Nucleus accumbens (tissue), 56 donors: ENCODE results near the gene UNC80.
A peak's percentile ranks its signal among the peaks of the same experiment; 100 is the strongest.

ENCODE experiments used
- DNase-seq, 56 donors: peaks; one replicate each; lab custom pipeline; 2025; lab: John Stamatoyannopoulos, UW

Gene UNC80

DNA sequence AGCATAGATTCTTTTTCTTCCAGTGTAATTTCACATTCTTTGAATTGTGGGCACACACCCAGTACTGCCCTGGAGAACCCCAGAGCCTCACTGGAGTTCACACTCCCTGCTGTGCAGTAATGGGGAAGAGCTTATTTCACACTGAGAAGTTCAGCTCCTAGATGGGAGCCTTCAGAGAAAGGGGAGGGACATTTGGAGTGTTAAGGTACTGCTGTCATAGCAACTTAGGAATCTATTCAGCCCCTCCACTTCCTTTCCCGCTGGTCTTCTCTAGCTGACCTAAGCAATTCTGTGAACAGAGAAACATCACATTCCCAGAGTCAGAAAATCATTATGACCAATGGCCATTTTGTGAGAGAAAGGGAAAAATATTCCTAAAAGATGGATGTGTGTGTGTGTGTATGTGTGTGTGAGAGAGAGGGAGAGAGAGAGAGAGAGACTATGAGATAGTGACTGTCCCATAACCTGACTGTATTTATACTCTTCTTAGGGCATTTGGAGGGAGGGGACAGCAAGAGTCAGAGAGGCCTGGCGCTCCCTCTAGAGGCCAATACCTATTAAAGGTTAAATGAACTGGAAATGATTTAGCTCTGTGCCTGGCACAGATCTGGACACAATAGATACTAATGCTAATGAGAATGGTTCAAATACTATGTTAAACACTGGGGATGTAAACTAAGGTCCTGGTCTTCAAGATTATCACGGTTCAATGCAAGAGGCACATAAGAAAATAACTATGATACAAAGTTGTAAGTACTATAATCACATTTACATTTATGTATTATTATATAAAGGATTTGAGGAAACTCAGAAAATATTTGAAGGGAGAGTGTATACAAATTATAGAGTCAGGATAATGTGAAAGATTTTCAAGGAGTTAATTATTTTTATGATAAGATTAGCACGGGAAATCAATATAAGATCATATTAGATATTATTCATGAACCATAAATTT is 189.3 kb downstream of the UNC80 start:
- DNase-seq, result peak in 17 of 56 donors; percentile 1 to 53 (median 11)

DNA sequence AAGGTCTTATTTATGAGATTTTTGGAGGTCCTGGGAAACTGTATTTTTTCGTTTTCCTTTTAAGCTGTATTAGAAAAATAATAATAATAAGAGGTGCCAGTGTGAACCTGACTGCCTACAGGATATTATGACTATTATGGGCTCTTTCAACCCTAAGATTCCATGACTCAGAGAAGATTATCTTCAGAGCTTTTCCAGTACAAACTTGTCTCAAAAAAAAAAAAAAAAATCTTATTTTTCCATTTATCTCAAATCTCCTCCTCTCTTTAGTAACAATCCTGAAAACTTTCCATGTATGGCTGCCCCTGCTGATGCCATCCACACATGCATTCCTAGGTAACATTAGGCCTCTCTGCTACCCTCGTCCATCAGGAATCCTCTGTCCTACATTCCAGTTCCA is 194.1 kb downstream of the UNC80 start:
- DNase-seq, result no peak

DNA sequence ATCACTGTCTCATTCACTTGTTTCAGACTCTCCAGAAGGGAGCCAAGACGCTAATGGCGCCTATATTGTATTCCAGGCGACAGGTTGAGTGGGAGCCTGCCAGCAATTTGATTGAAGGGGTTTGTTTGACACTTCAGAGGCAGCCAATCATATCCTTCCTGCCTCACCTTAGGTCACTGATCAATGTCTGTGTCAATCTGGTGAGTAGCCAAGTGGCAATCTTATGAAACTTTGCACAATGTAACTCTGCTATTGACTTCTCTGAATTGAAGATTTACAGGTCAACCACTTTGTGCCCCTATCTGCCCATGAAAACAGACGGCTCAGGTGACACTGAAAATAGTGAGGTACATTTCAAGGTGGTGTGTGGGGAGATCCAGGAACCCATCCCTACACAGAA is 198.1 kb downstream of the UNC80 start:
- DNase-seq, result no peak

DNA sequence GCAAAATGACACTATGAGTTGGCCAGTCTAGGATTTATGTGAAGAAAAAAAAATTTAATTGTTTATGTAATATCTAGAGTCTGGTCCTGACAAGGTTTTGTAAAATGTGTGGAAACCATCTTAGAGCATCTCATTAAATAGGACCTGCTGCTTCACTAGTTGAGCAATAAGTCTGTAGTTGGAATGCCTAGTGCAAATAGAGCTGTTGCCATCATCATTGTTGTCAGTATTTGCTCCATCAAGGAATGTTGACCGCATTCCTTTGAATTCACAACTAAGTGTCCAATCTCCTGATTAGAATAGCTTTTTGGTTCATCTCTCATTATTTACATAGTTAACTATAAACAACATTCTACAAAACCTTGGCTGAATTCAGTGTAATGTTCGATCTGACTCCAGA is 198.6 kb downstream of the UNC80 start:
- DNase-seq, result no peak

DNA sequence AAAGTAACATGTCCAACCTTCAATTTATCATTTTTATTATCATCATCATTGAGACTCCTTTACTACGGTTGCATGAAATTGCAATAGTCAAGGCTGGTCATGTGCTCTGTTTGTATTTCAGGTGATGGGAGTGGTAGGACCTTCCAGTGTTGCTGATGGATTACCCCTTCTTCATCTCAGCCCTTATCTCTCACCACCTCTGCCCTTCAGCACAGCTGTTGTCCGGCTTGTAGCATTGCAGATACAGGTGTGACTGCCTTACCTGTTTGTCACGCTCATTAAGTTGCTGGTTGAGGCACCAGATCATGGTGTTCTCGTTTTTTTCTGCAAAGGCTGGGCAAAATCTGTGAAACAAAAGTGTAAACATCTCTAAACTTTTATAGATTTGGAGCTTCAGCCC is 199.1 kb downstream of the UNC80 start:
- DNase-seq, result no peak

DNA sequence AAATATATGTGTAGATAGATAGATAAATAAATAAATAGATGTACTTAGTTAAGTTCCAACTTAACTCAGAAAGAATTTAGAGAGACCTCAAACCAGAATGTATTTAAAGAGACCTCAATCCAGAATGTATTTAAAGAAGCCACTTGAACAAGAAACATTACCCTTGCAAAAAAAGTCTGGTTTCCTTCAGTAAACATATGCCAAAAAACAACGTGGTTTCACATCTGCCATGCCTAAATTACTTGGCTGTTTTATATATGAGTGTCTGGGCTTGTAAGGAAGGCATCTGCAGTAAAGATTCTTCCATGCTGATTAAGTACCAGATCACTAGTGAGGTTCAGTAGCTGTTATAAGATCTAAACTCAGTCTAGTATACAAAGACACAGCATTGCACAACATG is 201.7 kb downstream of the UNC80 start:
- DNase-seq, result no peak

DNA sequence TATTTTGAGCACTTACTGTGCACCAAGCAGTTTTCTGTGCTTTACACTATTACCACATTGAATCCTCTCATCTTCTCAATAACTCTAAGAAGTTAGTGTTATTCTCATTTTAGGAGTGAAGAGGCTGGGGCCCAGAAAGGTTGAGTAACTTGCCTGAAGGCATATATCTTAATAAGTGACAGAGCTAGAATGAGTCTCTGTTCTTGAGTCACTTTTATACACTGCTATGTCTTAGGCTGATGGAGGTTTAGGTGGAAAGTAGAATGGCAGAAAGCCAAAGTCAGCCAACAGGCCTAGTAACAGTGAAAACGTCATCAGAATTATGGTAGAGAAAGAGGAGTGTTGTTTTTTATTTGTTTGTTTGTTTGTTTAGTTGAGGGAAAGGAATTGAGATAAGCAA is 202.9 kb downstream of the UNC80 start:
- DNase-seq, result no peak

DNA sequence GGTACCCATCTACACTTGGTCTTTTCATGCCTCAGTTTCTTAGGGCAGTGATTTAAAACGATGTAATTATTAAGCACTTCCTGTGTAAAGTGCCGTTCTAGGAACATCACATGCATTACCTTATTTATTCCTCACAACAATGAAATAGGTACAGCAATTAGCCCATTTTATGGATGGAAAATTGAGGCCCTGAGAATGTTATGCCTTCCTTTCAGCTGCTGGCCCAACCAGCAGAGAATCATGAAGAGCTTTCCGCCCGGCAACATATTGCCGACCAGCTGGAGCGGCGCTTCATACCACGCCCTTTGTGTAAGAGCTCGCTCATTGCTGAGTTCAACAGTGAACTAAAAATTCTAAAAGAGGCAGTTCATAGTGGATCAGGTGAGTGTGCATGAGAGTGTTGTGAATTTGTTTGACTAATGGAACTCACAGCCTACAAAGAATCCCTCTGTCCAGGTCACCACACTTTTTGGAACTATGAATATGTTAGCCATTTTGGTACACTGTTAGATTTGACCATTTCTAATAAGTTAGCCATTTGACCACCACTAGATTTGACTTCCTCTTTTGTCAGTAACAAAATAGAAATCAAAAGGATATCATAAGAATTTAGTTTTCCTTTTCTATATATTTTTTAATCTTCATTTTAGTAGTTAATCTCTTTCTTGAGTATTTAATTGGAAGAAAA is 205.2 kb downstream of the UNC80 start:
- DNase-seq, result no peak

DNA sequence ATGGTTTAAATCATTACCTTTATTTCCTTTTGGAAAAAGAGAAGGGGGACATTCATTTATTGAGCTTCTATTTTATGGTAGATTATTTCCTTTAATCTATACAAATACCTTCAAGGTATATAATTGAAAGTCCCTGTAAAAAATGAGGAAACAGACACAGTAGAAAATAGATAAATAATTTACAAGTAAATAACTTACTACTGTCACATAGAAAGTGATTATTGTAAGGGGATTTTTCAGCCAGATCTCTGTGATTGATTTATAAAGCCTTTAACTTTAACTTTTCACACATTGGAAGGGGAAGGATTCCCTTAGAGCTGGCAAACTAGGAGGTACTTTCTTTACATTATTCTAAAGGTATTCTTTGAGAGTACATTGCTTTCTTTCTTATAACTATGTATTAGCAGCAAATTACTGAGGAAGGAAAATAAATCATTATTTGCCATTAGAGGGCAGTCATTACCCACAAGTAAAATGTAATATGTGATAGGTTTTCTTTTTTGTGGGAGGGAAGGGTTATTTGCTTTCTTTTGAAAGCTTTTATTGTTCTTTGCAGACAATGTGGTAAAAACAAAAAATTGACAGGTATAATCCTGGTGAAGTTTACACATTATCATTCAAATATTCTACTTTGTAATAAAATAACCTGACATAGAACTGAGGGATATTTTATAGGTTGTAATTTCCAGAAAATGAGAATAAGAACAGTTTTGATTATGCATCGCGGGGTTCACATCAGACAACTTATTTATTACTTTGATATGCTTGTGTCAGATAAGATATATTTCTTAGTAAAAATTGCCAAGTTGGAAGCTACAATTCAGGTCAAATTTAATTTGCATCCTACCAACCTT is 206.0 kb downstream of the UNC80 start:
- no peak for DNase-seq

DNA sequence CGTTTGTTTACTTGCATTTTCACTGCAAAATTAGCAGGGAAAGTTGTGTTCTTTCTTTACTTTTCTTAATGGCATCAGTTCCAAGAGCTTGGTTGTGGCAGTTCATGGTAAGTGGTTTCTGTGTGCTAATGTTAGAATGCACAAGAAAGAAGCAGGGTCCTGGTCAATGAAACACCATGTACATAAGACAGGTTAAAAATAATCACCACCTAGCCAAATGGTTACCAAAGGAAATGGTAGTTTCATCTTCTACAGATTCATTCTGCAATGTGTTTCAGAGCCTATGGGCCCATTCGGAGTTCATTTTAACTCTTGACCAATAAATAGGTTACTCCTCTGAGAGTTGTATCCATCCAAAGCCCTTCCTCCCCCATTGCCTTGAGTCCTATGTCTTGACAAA is 212.7 kb downstream of the UNC80 start:
- DNase-seq, result no peak

DNA sequence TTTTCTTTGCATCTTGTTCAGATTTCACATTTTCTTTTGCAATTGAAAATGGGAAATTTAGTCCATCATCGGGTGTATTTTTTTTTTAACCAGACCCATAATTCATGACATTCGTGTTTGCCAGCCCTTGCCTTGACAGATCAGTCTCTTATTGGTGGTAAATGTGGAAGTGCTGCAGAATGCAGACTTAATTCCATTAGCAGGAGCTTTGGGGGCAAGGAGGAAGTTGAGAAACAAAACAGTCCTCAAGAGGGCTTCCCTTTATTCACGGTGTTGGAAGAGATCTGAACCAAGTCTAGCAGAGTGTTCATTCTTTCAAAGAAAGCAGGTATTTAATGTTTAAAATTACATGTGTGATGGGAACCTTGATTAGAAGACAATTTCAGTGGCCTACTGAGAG is 214.2 kb downstream of the UNC80 start:
- DNase-seq, result no peak

DNA sequence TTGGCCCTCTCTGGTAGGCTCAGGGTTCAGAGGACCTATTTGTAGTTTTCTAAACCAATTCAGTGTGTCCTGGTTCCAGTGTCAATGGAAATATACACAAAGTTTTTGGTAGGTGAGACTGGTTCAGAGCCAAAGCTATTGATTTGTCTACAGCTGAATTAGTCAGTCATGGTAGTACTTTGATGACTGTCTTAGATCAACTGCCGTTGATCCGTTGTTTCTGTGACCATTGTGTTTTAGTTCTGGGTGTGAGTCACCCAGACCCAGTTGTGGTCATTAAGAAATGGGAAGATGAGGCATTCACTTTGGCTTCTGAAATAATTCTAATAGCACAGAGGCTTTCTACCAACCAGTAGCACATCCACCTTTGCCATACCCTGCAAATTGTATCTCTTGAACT is 214.8 kb downstream of the UNC80 start:
- no peak for DNase-seq

DNA sequence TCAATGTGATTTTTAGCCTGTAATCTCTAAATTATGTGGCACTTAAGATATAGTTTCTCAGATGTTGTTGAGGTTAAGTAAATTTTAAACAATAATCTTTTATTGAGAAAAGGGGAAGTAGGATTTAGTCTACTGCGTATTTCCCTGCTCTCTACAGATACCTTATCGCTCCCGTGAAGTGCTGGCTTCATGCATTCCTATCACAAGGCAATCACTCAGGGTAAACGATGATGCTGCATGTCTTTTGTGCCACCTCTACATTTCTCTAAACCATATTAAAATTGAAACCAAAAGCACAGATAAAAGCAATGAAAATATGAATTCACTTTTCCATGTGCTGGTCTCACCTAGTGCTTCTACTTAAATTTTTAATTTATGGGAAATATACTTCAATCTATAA is 216.4 kb downstream of the UNC80 start:
- DNase-seq, result no peak

DNA sequence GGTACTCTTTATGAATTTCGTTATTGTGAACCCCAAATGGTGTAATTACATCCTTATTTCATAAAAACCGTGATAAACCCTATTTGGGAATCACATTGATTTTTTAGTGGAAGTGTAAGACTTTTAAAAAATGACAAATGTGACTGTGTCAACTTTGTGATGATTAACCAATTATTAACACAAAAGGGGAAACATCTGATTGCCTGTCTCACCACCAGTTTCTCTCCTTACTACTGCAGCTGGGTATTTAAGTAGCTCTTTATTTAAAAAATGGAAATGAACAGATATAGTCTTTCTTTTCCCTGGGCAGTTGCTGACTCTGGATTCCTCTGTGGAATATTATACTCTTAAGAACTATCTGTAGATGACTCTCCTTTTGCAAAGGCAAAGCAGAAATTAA is 219.2 kb downstream of the UNC80 start:
- DNase-seq, result no peak

DNA sequence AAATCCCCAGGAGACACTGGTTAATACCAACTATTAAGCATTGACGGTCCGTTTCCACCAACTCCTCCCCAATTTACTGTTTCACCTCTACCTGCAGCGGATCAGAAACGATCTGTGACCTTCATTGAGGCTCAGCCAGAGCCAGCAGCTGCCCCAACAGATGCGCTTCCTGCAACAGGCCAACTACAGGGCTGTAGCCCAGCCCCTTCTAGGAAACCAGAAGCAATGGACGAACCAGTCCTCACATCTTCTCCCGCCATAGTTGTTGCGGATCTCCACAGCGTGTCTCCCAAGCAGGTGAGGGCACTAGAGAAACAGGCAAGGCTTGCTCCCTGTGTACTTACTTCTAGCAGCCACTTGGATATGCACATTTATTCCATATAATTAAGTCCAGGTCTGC is 222.3 kb downstream of the UNC80 start:
- DNase-seq, result no peak

DNA sequence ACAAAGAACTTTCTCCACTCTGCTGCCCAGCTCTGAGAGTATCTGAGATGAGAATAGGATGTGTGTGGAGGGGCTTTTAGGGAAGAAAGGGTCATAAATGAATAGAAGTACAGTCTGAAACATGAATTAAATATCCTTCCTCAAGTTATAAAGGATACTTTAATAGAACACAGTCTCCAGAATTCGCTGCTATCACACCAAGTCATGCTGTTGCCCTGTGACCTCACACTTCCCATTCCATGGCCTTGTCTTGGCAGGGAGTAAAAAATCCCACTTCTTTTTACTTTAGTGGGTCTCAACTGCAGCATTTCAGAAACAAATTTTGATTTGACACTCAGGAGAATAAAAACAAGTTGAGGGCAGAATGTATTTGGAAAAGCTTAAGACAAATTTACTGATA is 227.0 kb downstream of the UNC80 start:
- no peak for DNase-seq

DNA sequence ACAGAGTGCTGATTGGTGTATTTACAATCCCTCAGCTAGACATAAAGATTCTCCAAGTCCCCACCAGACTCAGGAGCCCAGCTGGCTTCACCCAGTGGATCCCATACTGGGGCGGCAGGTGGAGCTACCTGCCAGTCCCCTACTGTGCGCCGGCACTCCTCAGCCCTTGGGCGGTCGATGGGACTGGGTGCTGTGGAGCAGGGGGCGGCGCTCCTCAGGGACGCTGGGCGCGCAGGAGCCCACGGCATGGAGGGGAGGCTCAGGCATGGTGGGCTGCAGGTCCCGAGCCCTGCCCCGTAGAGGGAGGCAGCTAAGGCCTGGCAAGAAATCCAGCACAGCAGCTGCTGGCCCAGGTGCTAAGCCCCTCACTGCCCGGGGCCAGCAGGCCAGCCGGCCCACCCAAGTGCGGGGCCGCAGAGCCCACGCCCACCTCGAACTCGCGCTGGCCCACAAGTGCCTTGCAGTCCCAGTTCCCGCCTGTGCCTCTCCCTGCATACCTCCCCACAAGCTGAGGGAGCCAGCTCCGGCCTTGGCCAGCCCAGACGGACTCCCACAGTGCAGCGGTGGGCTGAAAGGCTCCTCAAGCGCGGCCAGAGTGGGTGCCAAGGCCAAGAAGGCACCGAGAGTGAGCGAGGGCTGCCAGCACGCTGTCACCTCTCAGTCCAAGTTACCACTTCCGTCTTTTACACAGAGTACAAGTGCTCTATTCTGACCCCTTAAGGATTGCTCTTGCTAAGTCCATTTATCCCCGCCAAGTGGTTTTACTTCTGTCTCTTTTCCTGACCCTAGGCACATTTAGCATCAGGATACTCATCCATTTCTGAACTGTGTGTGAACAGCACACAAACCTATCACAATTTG is 229.1 kb downstream of the UNC80 start:
- DNase-seq, result no peak

DNA sequence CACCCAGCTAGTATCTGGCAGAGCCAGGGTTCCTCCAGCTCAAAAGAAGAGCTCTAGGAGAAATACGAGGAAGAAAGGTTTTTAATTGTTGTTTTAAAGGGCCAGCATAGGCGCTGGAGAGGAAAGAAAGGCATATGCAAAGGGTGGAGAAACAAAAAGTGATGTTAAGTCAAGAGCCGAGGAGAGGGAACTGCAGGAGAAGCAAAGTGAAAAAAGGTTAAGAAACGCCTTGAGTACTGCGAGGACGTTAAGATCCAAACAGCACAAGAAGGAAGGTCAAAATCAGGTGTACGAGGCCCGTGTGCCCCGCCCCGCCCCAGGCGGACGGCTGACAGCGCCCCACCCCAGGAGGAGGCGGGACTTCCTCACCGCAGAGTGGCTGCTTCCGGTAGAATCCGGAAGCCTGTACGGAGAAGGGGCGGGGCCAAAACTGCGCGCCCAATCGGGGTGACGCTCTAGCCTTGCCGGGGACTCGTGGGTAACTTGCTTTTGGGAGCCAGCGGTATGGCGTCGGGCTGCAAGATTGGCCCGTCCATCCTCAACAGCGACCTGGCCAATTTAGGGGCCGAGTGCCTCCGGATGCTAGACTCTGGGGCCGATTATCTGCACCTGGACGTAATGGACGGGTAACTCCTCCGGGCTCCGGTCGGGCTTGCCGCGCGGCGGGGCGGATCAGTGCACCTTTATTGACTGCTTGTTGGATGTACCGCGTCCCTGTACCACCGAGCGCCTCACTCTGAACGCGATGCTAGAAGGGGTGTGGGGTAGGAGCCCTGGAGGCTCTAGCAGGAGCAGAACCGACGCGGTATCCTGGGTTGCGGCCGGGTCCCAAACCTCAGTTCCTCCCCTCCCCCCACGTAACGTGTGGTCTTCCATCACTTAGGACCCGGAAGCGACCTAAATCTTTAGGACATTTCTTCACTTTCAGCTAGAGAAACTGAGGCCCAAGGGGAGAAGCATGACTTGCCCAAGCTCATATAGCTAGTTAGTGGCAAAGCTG is 230.8 kb downstream of the UNC80 start, which contains the start of gene RPE:
RPE (plus strand) TSS at position 481 of the 1,000 bp plus-strand sequence; CDS start at position 505, 24 bp downstream.
- peak; percentile 46 to 96 (median 91) for DNase-seq

DNA sequence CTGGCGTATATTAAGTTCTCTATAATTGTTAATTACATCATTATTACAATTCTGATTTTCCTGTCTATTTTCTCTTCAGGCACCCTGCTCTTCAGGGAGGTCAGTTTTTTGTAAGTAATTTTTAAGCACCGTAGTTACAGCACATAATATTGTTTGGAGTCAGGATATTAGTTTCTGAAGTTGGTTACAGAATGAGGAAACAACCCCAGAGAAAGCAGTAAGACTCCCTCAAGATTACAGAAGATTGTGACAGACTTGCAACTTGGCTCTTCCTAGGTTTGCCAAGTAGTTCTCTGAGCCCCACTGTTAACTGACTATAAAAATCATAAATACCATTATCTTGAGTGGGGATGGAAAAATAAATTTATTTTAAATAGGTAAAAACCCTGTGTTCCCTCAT is 231.7 kb downstream of the UNC80 start:
- DNase-seq, result no peak
